IMR-90 (cell line): ENCODE measurements around the gene CDC42BPA. TPM values are rescaled to one million over a fixed set of nuclear protein-coding genes. Genes with fewer than 3 reads are reported as not detected.

Experiments
- ATAC-seq: fragments of 200-7000 bp; cut with Tn5 transposase; 2 replicates; pipeline ENCODE4 v1.9.1; 2020; ENCODE audit warnings: low read depth, mild to moderate bottlenecking, moderate library complexity
- BruUV-seq: library from RNA; stranded (reverse); fragments of 400-500 nt; replicated peaks from 2 replicates; lab custom pipeline; 2021; lab: Mats Ljungman, UMichigan
- CTCF ChIA-PET: fragments of 300-600 bp; formaldehyde crosslinking; extraction: SDS; loops from one replicate; lab custom pipeline; 2021; ENCODE audit warnings: antibody characterized with exemption; lab: Yijun Ruan, JAX
- POLR2A ChIA-PET: fragments of 300-600 bp; sonication (Branson Sonifier 250); formaldehyde crosslinking; loops from one replicate; lab custom pipeline; 2022; ENCODE audit warnings: antibody characterized with exemption; ENCODE audit not compliant: unreplicated experiment; lab: Charles Lee
- DNase-seq: peaks from one replicate; pipeline ENCODE4 v3.0.0; 2013
- H2AFZ ChIP-seq: replicated peaks from 2 replicates; pipeline ENCODE3; 2013; ENCODE audit warnings: low read length, mild to moderate bottlenecking; ENCODE audit not compliant: poor library complexity
- H2AK5ac ChIP-seq: 2 replicates; pipeline ENCODE4 v1.6.1; 2013; ENCODE audit warnings: low read depth, low read length, inconsistent platforms
- H2AK9ac ChIP-seq: replicated peaks from 2 replicates; pipeline ENCODE3; 2013; ENCODE audit warnings: mild to moderate bottlenecking, low read depth, low read length, moderate library complexity; ENCODE audit not compliant: poor library complexity
- H2BK120ac ChIP-seq: 2 replicates; pipeline ENCODE4 v1.6.1; 2013; ENCODE audit warnings: low read depth, low read length, inconsistent platforms
- H2BK15ac ChIP-seq: 3 replicates; pipeline ENCODE4 v1.6.1; 2013; ENCODE audit warnings: low read depth, low read length, inconsistent platforms
- H2BK20ac ChIP-seq: 2 replicates; pipeline ENCODE4 v1.6.1; 2013; ENCODE audit warnings: low read depth, mild to moderate bottlenecking, inconsistent platforms, low read length, moderate library complexity
- H2BK5ac ChIP-seq: 2 replicates; pipeline ENCODE4 v1.6.1; 2013; ENCODE audit warnings: mild to moderate bottlenecking, low read depth, low read length, inconsistent platforms; ENCODE audit not compliant: poor library complexity, severe bottlenecking
- H3K14ac ChIP-seq: replicated peaks from 2 replicates; pipeline ENCODE4 v1.6.1; 2013; ENCODE audit warnings: low read depth, low read length, inconsistent platforms
- H3K18ac ChIP-seq: 2 replicates; pipeline ENCODE4 v1.6.1; 2013; ENCODE audit warnings: low read depth, low read length, control low read depth
- H3K23ac ChIP-seq: 2 replicates; pipeline ENCODE4 v1.6.1; 2013; ENCODE audit warnings: low read depth, low read length, inconsistent platforms
- H3K27ac ChIP-seq: 2 replicates; pipeline ENCODE4 v1.5.1; 2013; ENCODE audit warnings: mild to moderate bottlenecking, control low read depth, low read length; ENCODE audit not compliant: insufficient read depth
- H3K27me3 ChIP-seq: 2 replicates; pipeline ENCODE4 v1.6.1; 2013; ENCODE audit warnings: low read length; ENCODE audit not compliant: control insufficient read depth, insufficient read depth
- H3K36me3 ChIP-seq: 2 replicates; pipeline ENCODE4 v1.6.1; 2013; ENCODE audit warnings: low read length, mixed read lengths; ENCODE audit not compliant: control insufficient read depth, insufficient read depth
- H3K4ac ChIP-seq: 2 replicates; pipeline ENCODE4 v1.6.1; 2013; ENCODE audit warnings: low read depth, low read length, inconsistent platforms
- H3K4me1 ChIP-seq: 2 replicates; pipeline ENCODE4 v1.6.1; 2013; ENCODE audit warnings: low read length, mixed read lengths; ENCODE audit not compliant: control insufficient read depth, insufficient read depth
- H3K4me2 ChIP-seq: 2 replicates; pipeline ENCODE4 v1.6.1; 2013; ENCODE audit warnings: low read depth, mild to moderate bottlenecking, control low read depth, low read length, moderate library complexity
- H3K4me3 ChIP-seq: 2 replicates; pipeline ENCODE4 v1.5.1; 2013; ENCODE audit warnings: low read depth, mild to moderate bottlenecking, control low read depth, low read length, moderate library complexity; ENCODE audit not compliant: insufficient read depth
- H3K56ac ChIP-seq: 2 replicates; pipeline ENCODE4 v1.6.1; 2013; ENCODE audit warnings: low read length, inconsistent platforms; ENCODE audit not compliant: insufficient read depth; ENCODE audit errors: extremely low read depth
- H3K79me1 ChIP-seq, 2 experiments: 2 replicates each; pipeline ENCODE4 v1.6.1; 2013; ENCODE audit warnings: low read length in 2 of 2, inconsistent platforms in 1 of 2, low read depth in 1 of 2
- H3K9ac ChIP-seq: 2 replicates; pipeline ENCODE4 v1.6.1; 2013; ENCODE audit warnings: low read depth, low read length, control low read depth
- H3K9me1 ChIP-seq: 2 replicates; pipeline ENCODE4 v1.6.1; 2013; ENCODE audit warnings: low read length, inconsistent platforms; ENCODE audit not compliant: insufficient read depth
- H3K9me3 ChIP-seq: 2 replicates; pipeline ENCODE4 v1.6.1; 2013; ENCODE audit warnings: low read length; ENCODE audit not compliant: control insufficient read depth, insufficient read depth
- H4K20me1 ChIP-seq: 2 replicates; pipeline ENCODE4 v1.6.1; 2013; ENCODE audit warnings: low read length, inconsistent platforms; ENCODE audit not compliant: insufficient read depth
- H4K5ac ChIP-seq: 2 replicates; pipeline ENCODE4 v1.6.1; 2013; ENCODE audit warnings: mild to moderate bottlenecking, low read depth, low read length, control low read depth
- H4K8ac ChIP-seq, 2 experiments: 2 replicates each; pipeline ENCODE4 v1.6.1; 2013; ENCODE audit warnings: low read depth in 2 of 2, low read length in 2 of 2, control low read depth in 1 of 2, inconsistent platforms in 1 of 2
- H4K91ac ChIP-seq: 2 replicates; pipeline ENCODE4 v1.6.1; 2013; ENCODE audit warnings: low read depth, low read length, inconsistent platforms; ENCODE audit not compliant: insufficient read depth
- BHLHE40 ChIP-seq: fragments of 150-350 bp; IDR thresholded peaks from 2 replicates; pipeline ENCODE4 v1.6.1; 2016; ENCODE audit warnings: mild to moderate bottlenecking, low read depth, low read length
- CEBPB ChIP-seq: IDR thresholded peaks from 2 replicates; pipeline ENCODE4 v1.6.1; 2012; ENCODE audit warnings: low read depth, low read length, improper control_type of control experiment
- FOS ChIP-seq: fragments of 150-350 bp; IDR thresholded peaks from 2 replicates; pipeline ENCODE4 v1.6.1; 2016; ENCODE audit warnings: low read depth, low read length
- MAFK ChIP-seq: IDR thresholded peaks from 2 replicates; pipeline ENCODE4 v1.6.1; 2012; ENCODE audit warnings: low read depth, low read length, improper control_type of control experiment
- MXI1 ChIP-seq: IDR thresholded peaks from 2 replicates; pipeline ENCODE4 v1.6.1; 2012; ENCODE audit warnings: low read depth, mild to moderate bottlenecking, low read length, moderate library complexity, borderline replicate concordance
- NFE2L2 ChIP-seq: fragments of 150-350 bp; IDR thresholded peaks from 2 replicates; pipeline ENCODE4 v1.6.1; 2016; ENCODE audit warnings: low read depth, mild to moderate bottlenecking, low read length
- RAD21 ChIP-seq: IDR thresholded peaks from 2 replicates; pipeline ENCODE4 v1.6.1; 2012; ENCODE audit warnings: low read length, improper control_type of control experiment
- RCOR1 ChIP-seq: IDR thresholded peaks from 2 replicates; pipeline ENCODE4 v1.6.1; 2012; ENCODE audit warnings: mild to moderate bottlenecking, low read length, improper control_type of control experiment; ENCODE audit not compliant: insufficient replicate concordance
- RFX5 ChIP-seq: IDR thresholded peaks from 2 replicates; pipeline ENCODE4 v1.8.0; 2012; ENCODE audit warnings: low read depth, mild to moderate bottlenecking, low read length, moderate library complexity
- USF2 ChIP-seq: fragments of 150-350 bp; IDR thresholded peaks from 2 replicates; pipeline ENCODE4 v1.6.1; 2017; ENCODE audit warnings: mild to moderate bottlenecking, antibody characterized with exemption, low read length, low read depth
- WGBS, 2 experiments: methylation state at CpG; one replicate each; pipeline versions ENCODE4 v1.1.5 to v1.1.7; 2013; ENCODE audit warnings: missing lambda C conversion rate in 2 of 2; ENCODE audit not compliant: insufficient read length in 1 of 2; ENCODE audit errors: extremely low coverage in 2 of 2; 5-methylcytosine and 5-hydroxymethylcytosine counted together
- dilution Hi-C: fragments of 300-500 bp; cut with HindIII; formaldehyde crosslinking; loops from one replicate; pipeline ENCODE4 v1.14.3; 2018; ENCODE audit warnings: low sequenced_read_pairs; ENCODE audit not compliant: unreplicated experiment
- in situ Hi-C: fragments of 300-500 bp; cut with MboI; formaldehyde crosslinking; loops from 3 replicates; pipeline ENCODE4 v1.14.3; 2019; ENCODE audit warnings: low sequenced_read_pairs, inconsistent platforms, mixed read lengths
- intact Hi-C: fragments of 100-400 bp; cut with micrococcal nuclease; formaldehyde crosslinking; loops from 2 replicates; pipeline ENCODE4 v1.10.0; 2022
- polyA plus RNA-seq, 3 experiments: library from polyadenylated mRNA; depleted of rRNA; stranded (reverse); fragments of >200 nt; gene quantifications; 2 replicates each; pipeline ENCODE4 v1.2.3, GENCODE V29; 2012; ENCODE audit warnings: low replicate concordance in 1 of 3
- total RNA-seq: library from RNA; depleted of rRNA; stranded (reverse); fragments of >200 nt; gene quantifications from 2 replicates; pipeline ENCODE4 v1.2.3, GENCODE V29; 2012
- TF ChIP-seq, protein P1 (sequence below): conservative IDR thresholded peaks from 2 replicates; pipeline ENCODE4 v1.5.1; 2012; ENCODE audit warnings: mild to moderate bottlenecking, low read depth, low read length, improper control_type of control experiment
- TF ChIP-seq, protein P2 (sequence below): fragments of 150-350 bp; IDR thresholded peaks from 2 replicates; pipeline ENCODE4 v1.6.1; 2016; ENCODE audit warnings: low read depth, mild to moderate bottlenecking, low read length, moderate library complexity, borderline replicate concordance

Gene CDC42BPA
- total and polyA plus RNA-seq, 2 of the 4 experiments (the other 2 are of a cell fraction): 9.4 to 27.8 TPM

DNA sequence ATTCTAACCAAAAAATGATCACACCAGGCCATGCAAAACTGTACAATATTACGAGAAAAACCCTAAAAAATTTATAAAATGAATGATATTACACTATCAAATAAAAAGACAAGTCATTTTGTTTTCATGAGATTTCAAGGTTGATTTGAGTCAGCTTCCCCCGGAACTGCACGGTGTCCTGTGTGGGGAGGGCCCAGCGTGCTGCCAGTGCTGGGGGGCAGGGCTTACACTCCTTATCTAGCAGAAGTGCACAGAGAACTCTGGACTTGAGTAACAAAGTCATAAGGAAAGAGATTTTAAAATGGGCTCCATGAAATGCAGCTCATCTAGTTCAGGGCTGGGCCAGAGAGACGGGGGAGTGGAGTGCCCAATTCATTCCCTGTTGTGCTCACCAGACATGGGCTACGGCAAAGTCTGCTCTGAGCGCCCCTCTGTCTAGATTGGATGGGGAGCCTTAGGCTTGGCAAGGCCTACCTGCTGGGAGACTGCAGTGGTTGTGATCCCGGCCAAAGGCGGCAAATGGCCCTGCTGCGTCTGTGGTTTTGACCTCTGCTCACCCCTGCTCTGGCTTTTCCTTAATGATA, 328.1 kb downstream of the CDC42BPA start:
- Histone ChIP-seq H2BK5ac (no peak overlapping the region), H2BK15ac (no peak overlapping the region), H3K79me1 (no peaks in the 10 kb centered on the region), H3K9ac (no peak overlapping the region), H4K8ac (no peak overlapping the region), H3K27ac (no peak overlapping the region), H3K9me3 (no peaks in the 10 kb centered on the region), H4K20me1 (no peaks in the 10 kb centered on the region), H3K36me3 (peaks cover 31% of the 10 kb centered on the region), H3K23ac (no peak overlapping the region), H4K91ac (no peak overlapping the region), H2AFZ (no peak overlapping the region), H2AK5ac (no peak overlapping the region), H3K4ac (no peak overlapping the region), H3K4me2 (no peak overlapping the region), H2AK9ac (no peak overlapping the region), H3K27me3 (no peaks in the 10 kb centered on the region), H3K9me1 (no peaks in the 10 kb centered on the region; the same call in 1 of the 2 replicates), H3K56ac (no peak overlapping the region), H4K5ac (no peak overlapping the region), H2BK20ac (no peak overlapping the region), H2BK120ac (no peak overlapping the region), H3K4me1 (no peaks in the 10 kb centered on the region; the same call in 1 of the 2 replicates), H3K4me3 (no peak overlapping the region), H3K14ac (no peak overlapping the region), H3K18ac (no peak overlapping the region)
- no TSS peak for BruUV-seq
- in situ Hi-C loops: no loop called here
- POLR2A ChIA-PET: no interaction called here
- no peak for ATAC-seq
- TF ChIP-seq RCOR1: no peak
- TF ChIP-seq MAFK: no peak
- no peak for TF ChIP-seq BHLHE40
- TF ChIP-seq CEBPB: no peak
- TF ChIP-seq MXI1: no peak
- no peak for TF ChIP-seq USF2
- TF ChIP-seq, protein P1, sequence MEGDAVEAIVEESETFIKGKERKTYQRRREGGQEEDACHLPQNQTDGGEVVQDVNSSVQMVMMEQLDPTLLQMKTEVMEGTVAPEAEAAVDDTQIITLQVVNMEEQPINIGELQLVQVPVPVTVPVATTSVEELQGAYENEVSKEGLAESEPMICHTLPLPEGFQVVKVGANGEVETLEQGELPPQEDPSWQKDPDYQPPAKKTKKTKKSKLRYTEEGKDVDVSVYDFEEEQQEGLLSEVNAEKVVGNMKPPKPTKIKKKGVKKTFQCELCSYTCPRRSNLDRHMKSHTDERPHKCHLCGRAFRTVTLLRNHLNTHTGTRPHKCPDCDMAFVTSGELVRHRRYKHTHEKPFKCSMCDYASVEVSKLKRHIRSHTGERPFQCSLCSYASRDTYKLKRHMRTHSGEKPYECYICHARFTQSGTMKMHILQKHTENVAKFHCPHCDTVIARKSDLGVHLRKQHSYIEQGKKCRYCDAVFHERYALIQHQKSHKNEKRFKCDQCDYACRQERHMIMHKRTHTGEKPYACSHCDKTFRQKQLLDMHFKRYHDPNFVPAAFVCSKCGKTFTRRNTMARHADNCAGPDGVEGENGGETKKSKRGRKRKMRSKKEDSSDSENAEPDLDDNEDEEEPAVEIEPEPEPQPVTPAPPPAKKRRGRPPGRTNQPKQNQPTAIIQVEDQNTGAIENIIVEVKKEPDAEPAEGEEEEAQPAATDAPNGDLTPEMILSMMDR: no peak
- no peak for TF ChIP-seq RAD21
- no peak for TF ChIP-seq FOS
- no peak for TF ChIP-seq NFE2L2
- TF ChIP-seq, protein P2, sequence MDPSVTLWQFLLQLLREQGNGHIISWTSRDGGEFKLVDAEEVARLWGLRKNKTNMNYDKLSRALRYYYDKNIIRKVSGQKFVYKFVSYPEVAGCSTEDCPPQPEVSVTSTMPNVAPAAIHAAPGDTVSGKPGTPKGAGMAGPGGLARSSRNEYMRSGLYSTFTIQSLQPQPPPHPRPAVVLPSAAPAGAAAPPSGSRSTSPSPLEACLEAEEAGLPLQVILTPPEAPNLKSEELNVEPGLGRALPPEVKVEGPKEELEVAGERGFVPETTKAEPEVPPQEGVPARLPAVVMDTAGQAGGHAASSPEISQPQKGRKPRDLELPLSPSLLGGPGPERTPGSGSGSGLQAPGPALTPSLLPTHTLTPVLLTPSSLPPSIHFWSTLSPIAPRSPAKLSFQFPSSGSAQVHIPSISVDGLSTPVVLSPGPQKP: no peak
- TF ChIP-seq RFX5: no peak
- no peak for DNase-seq
- intact Hi-C loops: loop anchor here (5.0 kb wide), 1 partner anchor 447 kb away; no protein-coding TSS in a partner anchor
- CTCF ChIA-PET: interaction anchor here (0.6 kb wide), 1 partner anchor 319 kb away, joined by 4 read pairs; no protein-coding TSS in a partner anchor
- WGBS, 2 experiments: 100% methylated on average over 3 of the region's 10 CpGs; no CpG with 5 or more reads in 1 of the 2 experiments
- dilution Hi-C loops: no loop called here
